Endodermal cell (in vitro differentiated cells): Measurements from ENCODE around the gene UGDH. TPM values are rescaled to one million over a fixed set of nuclear protein-coding genes. Genes with fewer than 3 reads are reported as not detected.
A peak's percentile ranks its signal among the peaks of the same experiment; 100 is the strongest.
"Not testable (repeated sequence)": the region's sequence is repeated elsewhere in the genome, so short reads cannot be mapped to it uniquely, and the experiment has no call there.

Experiments
- DNase-seq: peaks from one replicate; pipeline ENCODE4 v3.0.0-alpha.2; 2017
- H3K27ac ChIP-seq: 2 replicates; pipeline ENCODE4 v1.5.1; 2013; ENCODE audit warnings: mild to moderate bottlenecking, low read depth, low read length, moderate library complexity
- H3K27me3 ChIP-seq: 2 replicates; pipeline ENCODE4 v1.6.1; 2013; ENCODE audit warnings: mild to moderate bottlenecking, low read length, moderate library complexity; ENCODE audit not compliant: insufficient read depth, control insufficient read depth, poor library complexity, severe bottlenecking
- H3K36me3 ChIP-seq: 2 replicates; pipeline ENCODE4 v1.7.0; 2013; ENCODE audit warnings: mild to moderate bottlenecking, low read length, moderate library complexity; ENCODE audit not compliant: control insufficient read depth, insufficient read depth
- H3K4me1 ChIP-seq: one replicate; pipeline ENCODE4 v1.7.0; 2013; ENCODE audit warnings: low read length; ENCODE audit not compliant: control insufficient read depth, insufficient read depth
- H3K4me3 ChIP-seq: 2 replicates; pipeline ENCODE4 v1.5.1; 2013; ENCODE audit warnings: mild to moderate bottlenecking, low read length, moderate library complexity
- H3K9ac ChIP-seq: 2 replicates; pipeline ENCODE4 v1.6.1; 2013; ENCODE audit warnings: mild to moderate bottlenecking, low read length, moderate library complexity; ENCODE audit not compliant: poor library complexity, severe bottlenecking; ENCODE audit errors: extremely low read depth
- H3K9me3 ChIP-seq: 2 replicates; pipeline ENCODE4 v1.6.1; 2013; ENCODE audit warnings: mild to moderate bottlenecking, low read length, moderate library complexity; ENCODE audit not compliant: control insufficient read depth
- H3K27ac Mint-ChIP-seq: 2 replicates; pipeline ENCODE4 v1.8.0; 2020; ENCODE audit warnings: mixed read lengths
- H3K27me3 Mint-ChIP-seq: 2 replicates; pipeline ENCODE4 v1.8.0; 2021; ENCODE audit warnings: mild to moderate bottlenecking, mixed read lengths; ENCODE audit not compliant: insufficient read depth
- H3K36me3 Mint-ChIP-seq: 2 replicates; pipeline ENCODE4 v1.8.0; 2020; ENCODE audit warnings: low read depth, mixed read lengths
- H3K4me1 Mint-ChIP-seq: 2 replicates; pipeline ENCODE4 v1.8.0; 2020; ENCODE audit warnings: mixed read lengths
- H3K4me3 Mint-ChIP-seq: 2 replicates; pipeline ENCODE4 v1.8.0; 2020; ENCODE audit warnings: mild to moderate bottlenecking, moderate library complexity, mixed read lengths
- H3K9me3 Mint-ChIP-seq: 2 replicates; pipeline ENCODE4 v1.8.0; 2020; ENCODE audit warnings: mild to moderate bottlenecking, mixed read lengths
- WGBS, 2 experiments: methylation state at CpG; one replicate each; pipeline versions ENCODE4 v1.1.5 to v1.1.7; 2013; ENCODE audit warnings: missing lambda C conversion rate in 2 of 2, mixed read lengths in 1 of 2; ENCODE audit not compliant: insufficient coverage in 1 of 2, insufficient read length in 1 of 2; 5-methylcytosine and 5-hydroxymethylcytosine counted together
- total RNA-seq, 2 donors: library from RNA; stranded (reverse); fragmentation: NEBNext Ultra II Directional in 1 of 2; extraction: Animal tissue kit (Norgen Biotek cat#: 25700) in 1 of 2; gene quantifications; 2 replicates in 1 of 2; 3 replicates in 1 of 2; pipeline ENCODE4 v1.2.1, GENCODE V29; 2021
- TF ChIP-seq, protein P1 (sequence below): fragments of 200-600 bp; sonication (generic); conservative IDR thresholded peaks from 2 replicates; pipeline ENCODE4 v1.5.0; 2021; ENCODE audit warnings: antibody characterized with exemption, mild to moderate bottlenecking

Gene UGDH
- total RNA-seq, 2 donors from 2014 or later, result 137 to 141 TPM

- TF ChIP-seq, protein P1, sequence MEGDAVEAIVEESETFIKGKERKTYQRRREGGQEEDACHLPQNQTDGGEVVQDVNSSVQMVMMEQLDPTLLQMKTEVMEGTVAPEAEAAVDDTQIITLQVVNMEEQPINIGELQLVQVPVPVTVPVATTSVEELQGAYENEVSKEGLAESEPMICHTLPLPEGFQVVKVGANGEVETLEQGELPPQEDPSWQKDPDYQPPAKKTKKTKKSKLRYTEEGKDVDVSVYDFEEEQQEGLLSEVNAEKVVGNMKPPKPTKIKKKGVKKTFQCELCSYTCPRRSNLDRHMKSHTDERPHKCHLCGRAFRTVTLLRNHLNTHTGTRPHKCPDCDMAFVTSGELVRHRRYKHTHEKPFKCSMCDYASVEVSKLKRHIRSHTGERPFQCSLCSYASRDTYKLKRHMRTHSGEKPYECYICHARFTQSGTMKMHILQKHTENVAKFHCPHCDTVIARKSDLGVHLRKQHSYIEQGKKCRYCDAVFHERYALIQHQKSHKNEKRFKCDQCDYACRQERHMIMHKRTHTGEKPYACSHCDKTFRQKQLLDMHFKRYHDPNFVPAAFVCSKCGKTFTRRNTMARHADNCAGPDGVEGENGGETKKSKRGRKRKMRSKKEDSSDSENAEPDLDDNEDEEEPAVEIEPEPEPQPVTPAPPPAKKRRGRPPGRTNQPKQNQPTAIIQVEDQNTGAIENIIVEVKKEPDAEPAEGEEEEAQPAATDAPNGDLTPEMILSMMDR, result no peak
- H3K9ac ChIP-seq, result no peak overlapping the region
- Mint-ChIP-seq H3K4me3 (no peak overlapping the region), H3K27ac (no peak overlapping the region), H3K4me1 (no peaks in the 10 kb centered on the region), H3K27me3 (no peaks in the 10 kb centered on the region), H3K36me3 (peaks cover 70% of the 10 kb centered on the region), H3K9me3 (peaks cover 64% of the 10 kb centered on the region)
- peaks cover 59% of the 10 kb centered on the region for H3K9me3 ChIP-seq
- no peaks in the 10 kb centered on the region for H3K27me3 ChIP-seq
- DNase-seq, result no peak
- WGBS, 2 experiments, result 96 to 97% methylated on average over 4 to 5 of the region's 5 CpGs
- peaks cover 67% of the 10 kb centered on the region for H3K36me3 ChIP-seq
- no peaks in the 10 kb centered on the region for H3K4me1 ChIP-seq
- no peak overlapping the region for H3K27ac ChIP-seq
- H3K4me3 ChIP-seq, result peak overlapping the region; percentile 45
Observed at GRCh38 chr4:39533541-39533940, 6.3 kb upstream of the UGDH start.

DNA sequence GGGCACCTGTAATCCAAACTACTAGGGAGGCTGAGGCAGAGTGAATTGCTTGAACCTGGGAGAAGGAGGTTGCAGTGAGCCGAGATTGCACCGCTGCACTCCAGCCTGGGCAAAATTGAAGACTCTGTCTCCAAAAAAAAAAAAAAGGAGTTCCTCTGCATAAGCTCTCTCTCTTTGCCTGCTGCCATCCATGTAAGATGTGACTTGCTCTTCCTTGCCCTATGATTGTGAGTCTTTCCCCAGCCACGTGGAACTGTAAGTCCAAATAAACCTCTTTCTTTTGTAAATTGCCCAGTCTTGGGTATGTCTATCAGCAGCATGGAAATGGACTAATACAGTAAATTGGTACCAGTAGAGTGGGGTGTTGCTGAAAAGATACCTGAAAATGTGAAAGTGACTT lies 5.0 kb upstream of the UGDH start:
- not testable (repeated sequence) for H3K4me3 Mint-ChIP-seq, H3K4me1 ChIP-seq, H3K27ac ChIP-seq, H3K9ac ChIP-seq, H3K4me1 Mint-ChIP-seq, H3K27me3 Mint-ChIP-seq, DNase-seq, H3K27me3 ChIP-seq, H3K27ac Mint-ChIP-seq
- H3K36me3 ChIP-seq, result peaks cover 67% of the 10 kb centered on the region
- H3K36me3 Mint-ChIP-seq, result peaks cover 70% of the 10 kb centered on the region
- H3K9me3 Mint-ChIP-seq, result peaks cover 67% of the 10 kb centered on the region
- 97 to 100% methylated on average over 3 of the region's 3 CpGs for WGBS, 2 experiments
- H3K4me3 ChIP-seq, result peak overlapping the region; percentile 45
- peaks cover 59% of the 10 kb centered on the region for H3K9me3 ChIP-seq

DNA sequence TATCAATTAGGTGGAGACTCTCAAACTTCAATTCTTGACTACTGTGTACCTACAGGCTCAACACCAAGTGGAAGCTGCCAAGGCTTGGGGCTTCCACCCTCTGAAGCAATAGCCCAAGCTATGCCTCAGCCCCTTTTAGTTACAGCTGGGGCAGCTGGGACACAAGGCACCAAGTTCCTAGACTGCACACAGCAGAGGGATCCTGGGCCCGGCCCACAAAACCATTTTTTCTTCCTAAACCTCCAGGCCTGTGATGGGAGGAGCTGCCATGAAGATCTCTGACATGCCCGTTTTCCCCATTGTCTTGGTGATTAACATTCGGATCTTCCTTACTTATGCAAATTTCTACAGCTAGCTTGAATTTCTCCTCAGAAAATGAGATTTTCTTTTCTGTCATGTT lies 3.4 kb upstream of the UGDH start:
- no peaks in the 10 kb centered on the region for H3K27me3 ChIP-seq
- H3K27ac ChIP-seq, result no peak overlapping the region
- Mint-ChIP-seq H3K27ac (no peak overlapping the region), H3K4me1 (peaks cover 8% of the 10 kb centered on the region), H3K9me3 (peaks cover 67% of the 10 kb centered on the region), H3K36me3 (peaks cover 60% of the 10 kb centered on the region), H3K27me3 (no peaks in the 10 kb centered on the region), H3K4me3 (no peak overlapping the region)
- H3K9ac ChIP-seq, result no peak overlapping the region
- H3K4me3 ChIP-seq, result peak overlapping the region; percentile 68
- TF ChIP-seq, protein P1, result no peak
- H3K4me1 ChIP-seq, result no peaks in the 10 kb centered on the region
- WGBS, 2 experiments, result 71 to 79% methylated on average over 3 of the region's 3 CpGs
- H3K9me3 ChIP-seq, result peaks cover 59% of the 10 kb centered on the region
- H3K36me3 ChIP-seq, result peaks cover 53% of the 10 kb centered on the region
- DNase-seq, result no peak

DNA sequence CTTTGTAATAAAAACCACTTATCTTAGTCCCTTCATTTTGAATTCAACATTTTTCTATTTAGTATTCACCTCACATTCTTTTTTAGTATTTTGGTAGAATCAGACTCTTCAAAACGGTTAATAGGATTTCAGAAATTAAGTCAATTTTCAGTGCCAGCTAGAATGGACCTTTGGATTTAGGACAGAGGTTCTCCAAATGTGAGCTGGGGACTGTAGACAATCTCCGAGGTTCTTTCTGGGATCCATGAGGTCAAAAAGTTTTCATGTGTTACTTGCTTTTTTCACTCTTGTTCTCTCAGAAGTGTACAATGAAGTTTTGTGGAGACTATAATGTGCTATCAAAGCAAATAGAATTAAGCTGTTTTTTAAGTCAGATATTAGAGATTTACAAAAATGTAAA lies 2.3 kb upstream of the UGDH start:
- Histone ChIP-seq H3K4me3 (peak overlapping the region; percentile 96), H3K27ac (no peak overlapping the region), H3K9me3 (peaks cover 55% of the 10 kb centered on the region), H3K9ac (no peak overlapping the region), H3K27me3 (no peaks in the 10 kb centered on the region), H3K36me3 (peaks cover 44% of the 10 kb centered on the region), H3K4me1 (no peaks in the 10 kb centered on the region)
- TF ChIP-seq, protein P1, result no peak
- H3K36me3 Mint-ChIP-seq, result peaks cover 57% of the 10 kb centered on the region
- H3K4me1 Mint-ChIP-seq, result peaks cover 12% of the 10 kb centered on the region
- H3K27me3 Mint-ChIP-seq, result no peaks in the 10 kb centered on the region
- peaks cover 57% of the 10 kb centered on the region for H3K9me3 Mint-ChIP-seq
- 92 to 93% methylated on average over 2 of the region's 2 CpGs for WGBS, 2 experiments
- no peak for DNase-seq
- peak overlapping the region; percentile 95 for H3K4me3 Mint-ChIP-seq
- no peak overlapping the region for H3K27ac Mint-ChIP-seq
